CD14-positive monocyte (primary cell): ENCODE results near the gene ATXN7L1. TPM values are rescaled to one million over a fixed set of nuclear protein-coding genes. Genes with fewer than 3 reads are reported as not detected.

Experiments
- DNase-seq, 3 donors: peaks; one replicate each; pipeline ENCODE4 v3.0.0-alpha.2; 2011 to 2022
- H2AFZ ChIP-seq: 2 replicates; pipeline ENCODE4 v1.6.0; 2012; ENCODE audit warnings: mild to moderate bottlenecking, low read depth, low read length, inconsistent platforms; ENCODE audit not compliant: insufficient read depth, poor library complexity, severe bottlenecking
- H3K27ac ChIP-seq, 2 donors: 1 replicate in 1 of 2; 2 replicates in 1 of 2; pipeline ENCODE4 v1.5.1; 2012 to 2013; ENCODE audit warnings: low read length in 2 of 2, control low read depth in 1 of 2, inconsistent platforms in 1 of 2, low read depth in 1 of 2, mild to moderate bottlenecking in 1 of 2
- H3K27me3 ChIP-seq, 2 donors: one replicate each; pipeline versions ENCODE4 v1.6.0 to v1.6.1; 2011 to 2013; ENCODE audit warnings: low read length in 2 of 2; ENCODE audit not compliant: control insufficient read depth in 2 of 2, insufficient read depth in 2 of 2
- H3K36me3 ChIP-seq, 2 donors: replicated peaks in 1 of 2; 1 replicate in 1 of 2; 2 replicates in 1 of 2; pipeline versions ENCODE4 v1.5.1 to v1.6.1; 2012 to 2013; ENCODE audit warnings: low read length in 2 of 2, control low read depth in 1 of 2, inconsistent platforms in 1 of 2, mild to moderate bottlenecking in 1 of 2; ENCODE audit not compliant: insufficient read depth in 2 of 2, control insufficient read depth in 1 of 2
- H3K4me1 ChIP-seq, 2 donors: 1 replicate in 1 of 2; 2 replicates in 1 of 2; pipeline versions ENCODE4 v1.5.1 to v1.6.1; 2012 to 2013; ENCODE audit warnings: low read length in 2 of 2, control low read depth in 1 of 2, inconsistent platforms in 1 of 2, mild to moderate bottlenecking in 1 of 2, moderate library complexity in 1 of 2; ENCODE audit not compliant: insufficient read depth in 2 of 2, control insufficient read depth in 1 of 2
- H3K4me2 ChIP-seq: replicated peaks from 2 replicates; pipeline ENCODE3; 2012; ENCODE audit warnings: low read length, moderate library complexity, mild to moderate bottlenecking; ENCODE audit not compliant: poor library complexity, severe bottlenecking; ENCODE audit errors: extremely low read depth
- H3K4me3 ChIP-seq, 3 experiments: fragments of 200-600 bp in 1 of 3; sonication (generic) in 1 of 3; replicated peaks in 1 of 3; 1 replicate in 2 of 3; 2 replicates in 1 of 3; pipeline ENCODE4 v1.5.1; 2011 to 2013; ENCODE audit warnings: low read length in 3 of 3, mild to moderate bottlenecking in 3 of 3, control low read depth in 2 of 3, low read depth in 2 of 3, inconsistent platforms in 1 of 3, moderate library complexity in 1 of 3
- H3K79me2 ChIP-seq: 2 replicates; pipeline ENCODE4 v1.6.0; 2012; ENCODE audit warnings: mild to moderate bottlenecking, control low read depth, inconsistent platforms, low read length, moderate library complexity; ENCODE audit not compliant: insufficient read depth
- H3K9ac ChIP-seq: 2 replicates; pipeline ENCODE4 v1.6.0; 2017; ENCODE audit warnings: low read length, mild to moderate bottlenecking; ENCODE audit not compliant: insufficient read depth, poor library complexity, severe bottlenecking
- H3K9me3 ChIP-seq, 2 donors: replicated peaks in 1 of 2; 1 replicate in 1 of 2; 2 replicates in 1 of 2; pipeline versions ENCODE4 v1.5.1 to v1.6.1; 2012 to 2013; ENCODE audit warnings: low read length in 2 of 2, control low read depth in 1 of 2; ENCODE audit not compliant: control insufficient read depth in 1 of 2, insufficient read depth in 1 of 2
- H4K20me1 ChIP-seq: 2 replicates; pipeline ENCODE4 v1.6.0; 2012; ENCODE audit warnings: mild to moderate bottlenecking, low read length, control low read depth, moderate library complexity; ENCODE audit not compliant: insufficient read depth
- H3K27ac Mint-ChIP-seq, 7 donors: one replicate each; pipeline ENCODE4 v1.8.0; 2020; ENCODE audit warnings: mild to moderate bottlenecking in 7 of 7, mixed read lengths in 7 of 7, moderate library complexity in 6 of 7, inconsistent platforms in 2 of 7
- H3K27me3 Mint-ChIP-seq, 3 donors: one replicate each; pipeline ENCODE4 v1.8.0; 2021 to 2022; ENCODE audit warnings: low read depth in 3 of 3, mild to moderate bottlenecking in 3 of 3, mixed read lengths in 3 of 3, moderate library complexity in 3 of 3, inconsistent platforms in 1 of 3
- H3K36me3 Mint-ChIP-seq, 2 donors: one replicate each; pipeline ENCODE4 v1.8.0; 2020; ENCODE audit warnings: mixed read lengths in 2 of 2, inconsistent platforms in 1 of 2, mild to moderate bottlenecking in 1 of 2
- H3K4me1 Mint-ChIP-seq: one replicate; pipeline ENCODE4 v1.8.0; 2020; ENCODE audit warnings: mild to moderate bottlenecking, mixed read lengths
- H3K4me3 Mint-ChIP-seq, 2 donors: one replicate each; pipeline ENCODE4 v1.8.0; 2020; ENCODE audit warnings: mild to moderate bottlenecking in 2 of 2, mixed read lengths in 2 of 2, moderate library complexity in 1 of 2
- H3K9me3 Mint-ChIP-seq, 7 donors: one replicate each; pipeline ENCODE4 v1.8.0; 2020 to 2022; ENCODE audit warnings: mixed read lengths in 7 of 7, mild to moderate bottlenecking in 6 of 7, moderate library complexity in 6 of 7, inconsistent platforms in 2 of 7
- CTCF ChIP-seq: fragments of 200-600 bp; IDR thresholded peaks from one replicate; pipeline ENCODE4 v1.8.0; 2022; ENCODE audit warnings: antibody characterized with exemption, mild to moderate bottlenecking
- WGBS: methylation state at CpG from one replicate; pipeline ENCODE4 v1.1.5; 2013; ENCODE audit warnings: missing lambda C conversion rate; ENCODE audit not compliant: insufficient coverage; 5-methylcytosine and 5-hydroxymethylcytosine counted together
- intact Hi-C, 2 donors: fragments of 100-400 bp; cut with micrococcal nuclease; formaldehyde crosslinking; loops; one replicate each; pipeline versions ENCODE4 v1.15.0 to v1.15.1; 2023
- polyA plus RNA-seq, 3 donors: library from polyadenylated mRNA; depleted of rRNA in 1 of 3; unstranded in 2 of 3; stranded (reverse) in 1 of 3; fragments of 300-500 nt in 2 of 3; fragments of >200 nt in 1 of 3; fragmentation: Illumina TruSeq in 2 of 3; gene quantifications; 1 replicate in 2 of 3; 2 replicates in 1 of 3; pipeline ENCODE4 v1.2.3, GENCODE V29; 2012 to 2021

The ATXN7L1 gene
- polyA plus RNA-seq, 3 donors = 4.5 to 12.2 (median 11.2) TPM

- H3K27ac Mint-ChIP-seq = peak overlapping the region in 1 of 7 donors; percentile 59
- no peak overlapping the region for H3K9ac ChIP-seq
- H3K36me3 Mint-ChIP-seq = peaks cover 67 to 90% of the 10 kb centered on the region in 2 donors
- 100% methylated on average over 10 of the region's 15 CpGs for WGBS
- no peaks in the 10 kb centered on the region for H4K20me1 ChIP-seq
- no peaks in the 10 kb centered on the region for H3K27me3 ChIP-seq
- intact Hi-C loops = no loop called here
- H3K4me3 ChIP-seq = no peak overlapping the region
- H3K9me3 ChIP-seq = no peaks in the 10 kb centered on the region
- H3K4me2 ChIP-seq = no peak overlapping the region
- H3K36me3 ChIP-seq = peaks cover 77 to 95% of the 10 kb centered on the region in 2 donors
- H3K4me1 Mint-ChIP-seq = no peaks in the 10 kb centered on the region
- peaks cover 0 to 6% (median 0%) of the 10 kb centered on the region in 7 donors for H3K9me3 Mint-ChIP-seq
- H3K27ac ChIP-seq = no peak overlapping the region
- H3K27me3 Mint-ChIP-seq = peaks cover 0 to 2% (median 1%) of the 10 kb centered on the region in 3 donors
- H3K4me1 ChIP-seq = no peaks in the 10 kb centered on the region
- no peak for TF ChIP-seq CTCF
- H2AFZ ChIP-seq = no peak overlapping the region
- H3K79me2 ChIP-seq = no peaks in the 10 kb centered on the region
- DNase-seq = no peak
- no peak overlapping the region for H3K4me3 Mint-ChIP-seq
These were observed 252.5 kb downstream of the ATXN7L1 start for GRCh38 chr7:105623906-105624305.

DNA sequence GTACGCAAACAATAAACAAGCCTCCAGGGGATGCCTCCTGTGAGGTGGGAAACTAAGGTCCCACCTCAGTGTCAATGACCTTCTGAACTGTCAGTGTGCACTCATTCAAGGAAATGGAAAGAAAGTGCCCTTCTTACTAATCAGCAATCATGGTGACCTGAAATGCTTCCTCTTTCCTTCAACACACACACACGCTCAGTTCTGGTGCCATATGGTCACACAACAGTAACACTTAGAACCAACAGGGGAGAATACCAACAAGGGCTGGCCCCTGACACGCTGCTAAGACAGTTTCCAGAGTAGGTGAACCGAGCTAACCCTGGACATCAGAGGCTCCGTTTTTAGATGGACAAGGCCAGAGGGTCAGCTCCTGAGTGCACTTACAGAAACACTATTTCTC is 253.0 kb downstream of the ATXN7L1 start:
- no peak overlapping the region for H2AFZ ChIP-seq
- H3K79me2 ChIP-seq = no peaks in the 10 kb centered on the region
- TF ChIP-seq CTCF = no peak
- no peak overlapping the region for H3K9ac ChIP-seq
- no peaks in the 10 kb centered on the region for H3K4me1 ChIP-seq
- peaks cover 0 to 2% (median 1%) of the 10 kb centered on the region in 3 donors for H3K27me3 Mint-ChIP-seq
- H3K36me3 ChIP-seq = peaks cover 80 to 97% of the 10 kb centered on the region in 2 donors
- no peaks in the 10 kb centered on the region for H3K27me3 ChIP-seq
- no peaks in the 10 kb centered on the region for H3K9me3 ChIP-seq
- H4K20me1 ChIP-seq = no peaks in the 10 kb centered on the region
- no peak for DNase-seq
- peaks cover 70 to 92% of the 10 kb centered on the region in 2 donors for H3K36me3 Mint-ChIP-seq
- intact Hi-C loops = no loop called here
- WGBS = 89% methylated on average over 5 of the region's 5 CpGs
- no peak overlapping the region for H3K4me3 Mint-ChIP-seq
- no peak overlapping the region for H3K4me2 ChIP-seq
- H3K27ac Mint-ChIP-seq = peak overlapping the region in 1 of 7 donors; percentile 7
- no peaks in the 10 kb centered on the region for H3K4me1 Mint-ChIP-seq
- H3K9me3 Mint-ChIP-seq = peaks cover 0 to 6% (median 0%) of the 10 kb centered on the region in 7 donors
- H3K27ac ChIP-seq = no peak overlapping the region
- H3K4me3 ChIP-seq = no peak overlapping the region
